ENCODE data around the gene RTL3. TPM values are rescaled to one million over a fixed set of nuclear protein-coding genes. Genes with fewer than 3 reads are reported as not detected.

RTL3 gene, protein sequence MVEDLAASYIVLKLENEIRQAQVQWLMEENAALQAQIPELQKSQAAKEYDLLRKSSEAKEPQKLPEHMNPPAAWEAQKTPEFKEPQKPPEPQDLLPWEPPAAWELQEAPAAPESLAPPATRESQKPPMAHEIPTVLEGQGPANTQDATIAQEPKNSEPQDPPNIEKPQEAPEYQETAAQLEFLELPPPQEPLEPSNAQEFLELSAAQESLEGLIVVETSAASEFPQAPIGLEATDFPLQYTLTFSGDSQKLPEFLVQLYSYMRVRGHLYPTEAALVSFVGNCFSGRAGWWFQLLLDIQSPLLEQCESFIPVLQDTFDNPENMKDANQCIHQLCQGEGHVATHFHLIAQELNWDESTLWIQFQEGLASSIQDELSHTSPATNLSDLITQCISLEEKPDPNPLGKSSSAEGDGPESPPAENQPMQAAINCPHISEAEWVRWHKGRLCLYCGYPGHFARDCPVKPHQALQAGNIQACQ
- total RNA-seq (not detected), polyA plus RNA-seq (under 1 TPM in 1 of 3 donors, not detected in 2; 0.03 TPM)
- long read RNA-seq, donor 1 = 0 reads
- long read RNA-seq, donor 2 = 0 reads
- long read RNA-seq, donor 3 = 0 reads
- long read RNA-seq, donor 4 = 0 reads
- long read RNA-seq, donor 5 = 0 reads
- long read RNA-seq, donor 6 = 0 reads
- long read RNA-seq, donor 7 = 0 reads
- long read RNA-seq, donor 8 = 0 reads
- long read RNA-seq, donor 9 = 0 reads
- long read RNA-seq, donor 10 = 0 reads

GRCh38 chrX:78658845-78659744, at the start of gene RTL3:
Gene RTL3 (minus strand): TSS chrX:78659328. CDS start chrX:78658420, 908 bp downstream.
- 59 to 72% (median 64%) methylated on average over 3 of the region's 3 CpGs for WGBS, 4 donors
- Histone ChIP-seq H3K4me3 (no peak within 1 kb of the TSS), H3K27me3 (peaks cover 7% of the 10 kb centered on the region), H3K9me3 (replicated peaks in 1 of 3) (no peaks in the 10 kb centered on the region), H3K36me3 (replicated peaks in 1 of 2) (no peaks in the 10 kb centered on the region), H3K27ac (no peak within 1 kb of the TSS), H3K4me1 (replicated peaks in 1 of 2) (no peaks in the 10 kb centered on the region)
- no peak for DNase-seq
- intact Hi-C loops (cut with DNase I) = no loop called here
- no peak for TF ChIP-seq CTCF (IDR thresholded peaks at IDR 0.05)
- no peak for TF ChIP-seq POLR2A (IDR thresholded peaks at IDR 0.05)

GRCh38 chrX:78708816-78709215, 49.7 kb upstream of the RTL3 start:
- Histone ChIP-seq H3K4me3 (no peak overlapping the region), H3K4me1 (replicated peaks in 1 of 2) (no peaks in the 10 kb centered on the region), H3K27ac (no peak overlapping the region), H3K9me3 (replicated peaks in 1 of 3) (no peaks in the 10 kb centered on the region), H3K36me3 (replicated peaks in 1 of 2) (no peaks in the 10 kb centered on the region), H3K27me3 (peaks cover 7% of the 10 kb centered on the region)
- no peak for DNase-seq
- 36 to 88% (median 75%) methylated on average over 2 of the region's 2 CpGs for WGBS, 4 donors
- TF ChIP-seq POLR2A (IDR thresholded peaks at IDR 0.05) = no peak
- TF ChIP-seq CTCF (IDR thresholded peaks at IDR 0.05) = no peak
- intact Hi-C loops (cut with DNase I) = no loop called here

GRCh38 chrX:78708262-78708661, 49.1 kb upstream of the RTL3 start:
- Histone ChIP-seq H3K27ac (no peak overlapping the region), H3K4me1 (replicated peaks in 1 of 2) (no peaks in the 10 kb centered on the region), H3K4me3 (no peak overlapping the region), H3K9me3 (replicated peaks in 1 of 3) (no peaks in the 10 kb centered on the region), H3K36me3 (replicated peaks in 1 of 2) (no peaks in the 10 kb centered on the region), H3K27me3 (peaks cover 7% of the 10 kb centered on the region)
- 36 to 45% (median 42%) methylated on average over 2 of the region's 2 CpGs; no CpG with 5 or more reads in 1 of the 4 donors for WGBS, 4 donors
- peak in 1 of 7 donors; percentile 13 for DNase-seq
- TF ChIP-seq CTCF (IDR thresholded peaks at IDR 0.05) (peak in 2 of 6 experiments; percentile 19 to 29), POLR2A (IDR thresholded peaks at IDR 0.05) (no peak)
- intact Hi-C loops (cut with DNase I) = no loop called here

DNA sequence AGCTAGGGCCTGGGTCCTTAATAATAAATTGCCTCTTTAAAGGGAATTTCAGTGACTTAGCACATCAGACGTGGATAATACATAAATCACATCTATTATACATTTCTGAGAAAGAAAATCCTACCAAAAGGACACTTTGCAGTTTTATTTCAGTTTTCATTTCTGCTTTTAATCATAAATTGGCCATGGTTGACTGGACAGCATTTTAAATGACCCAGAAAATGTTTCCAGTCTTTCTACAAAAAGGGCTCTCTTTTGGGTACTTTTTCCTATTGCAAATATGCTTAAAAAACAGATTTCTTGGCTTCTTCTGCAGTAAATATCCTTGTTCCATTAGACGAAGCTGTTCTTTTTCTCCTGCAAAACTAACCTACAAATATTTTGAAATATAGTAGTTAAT, 46.9 kb upstream of the RTL3 start:
- no peaks in the 10 kb centered on the region for H3K9me3 ChIP-seq (replicated peaks in 1 of 3)
- DNase-seq = no peak
- no peaks in the 10 kb centered on the region for H3K36me3 ChIP-seq (replicated peaks in 1 of 2)
- 21 to 40% (median 23%) methylated on average over 2 of the region's 2 CpGs for WGBS, 4 donors
- no peak overlapping the region for H3K4me3 ChIP-seq
- H3K27me3 ChIP-seq = peaks cover 7% of the 10 kb centered on the region
- TF ChIP-seq POLR2A (IDR thresholded peaks at IDR 0.05) (no peak), CTCF (IDR thresholded peaks at IDR 0.05) (no peak)
- no peaks in the 10 kb centered on the region for H3K4me1 ChIP-seq (replicated peaks in 1 of 2)
- no peak overlapping the region for H3K27ac ChIP-seq
- intact Hi-C loops (cut with DNase I) = no loop called here

All from adrenal gland (tissue), 19 donors.